ENCODE results near the gene ARHGAP19. TPM values are rescaled to one million over a fixed set of nuclear protein-coding genes. Genes with fewer than 3 reads are reported as not detected.

The ARHGAP19 gene
- total RNA-seq, 4 donors from 2014 or later = 4.5 to 8.4 (median 7.4) TPM

GRCh38 chr10:97329766-97330165 lies 37.3 kb upstream of the ARHGAP19 start:
- Histone ChIP-seq H3K9me3 (no peaks in the 10 kb centered on the region), H3K27me3 (no peaks in the 10 kb centered on the region), H3K4me3 (peak overlapping the region in 1 of 4 donors; percentile 3), H3K36me3 (no peaks in the 10 kb centered on the region), H3K4me1 (peaks cover 12 to 62% (median 38%) of the 10 kb centered on the region in 4 donors), H3K27ac (peak overlapping the region; percentile 47 to 75 (median 52))
- TF ChIP-seq EP300 (IDR thresholded peaks at IDR 0.05; ENCODE audit: low read depth) (no peak), POLR2AphosphoS5 (IDR thresholded peaks at IDR 0.05) (no peak), POLR2A (IDR thresholded peaks at IDR 0.05) (no peak), CTCF (IDR thresholded peaks at IDR 0.05) (no peak)
- no peak for DNase-seq
- WGBS, 2 donors (ENCODE audit: low coverage in 1 of 2) = 68 to 76% methylated on average over 4 to 5 of the region's 5 CpGs
- in situ Hi-C loops (cut with MboI; ENCODE audit: low pct_ligation_motif_present in 1 of 4, low pct_unique_long_range_greater_than_20kb in 1 of 4, low sequenced_read_pairs in 3 of 4) (no loop called here), intact Hi-C loops (cut with DNase I; ENCODE audit: low total_unique reads) (no loop called here)

- intact Hi-C loops (cut with DNase I; ENCODE audit: low total_unique reads) (no loop called here), in situ Hi-C loops (cut with MboI; ENCODE audit: low pct_ligation_motif_present in 1 of 4, low pct_unique_long_range_greater_than_20kb in 1 of 4, low sequenced_read_pairs in 3 of 4) (no loop called here)
- TF ChIP-seq EP300 (IDR thresholded peaks at IDR 0.05; ENCODE audit: low read depth) = no peak
- TF ChIP-seq POLR2A (IDR thresholded peaks at IDR 0.05) = no peak
- no peak for TF ChIP-seq CTCF (IDR thresholded peaks at IDR 0.05)
- no peak for TF ChIP-seq POLR2AphosphoS5 (IDR thresholded peaks at IDR 0.05)
- Histone ChIP-seq H3K36me3 (no peaks in the 10 kb centered on the region), H3K9me3 (no peaks in the 10 kb centered on the region), H3K27me3 (no peaks in the 10 kb centered on the region), H3K27ac (peak overlapping the region; percentile 47 to 75 (median 52)), H3K4me3 (peak overlapping the region in 1 of 4 donors; percentile 3), H3K4me1 (peaks cover 12 to 62% (median 38%) of the 10 kb centered on the region in 4 donors)
- DNase-seq = no peak
- WGBS, 2 donors (ENCODE audit: low coverage in 1 of 2) = 72 to 74% methylated on average over 3 of the region's 3 CpGs
These were observed 36.4 kb upstream of the ARHGAP19 start for GRCh38 chr10:97328646-97329453.

GRCh38 chr10:97327348-97328294 lies 35.2 kb upstream of the ARHGAP19 start:
- in situ Hi-C loops (cut with MboI; ENCODE audit: low pct_ligation_motif_present in 1 of 4, low pct_unique_long_range_greater_than_20kb in 1 of 4, low sequenced_read_pairs in 3 of 4) = no loop called here
- Histone ChIP-seq H3K9me3 (no peaks in the 10 kb centered on the region), H3K27ac (peak overlapping the region; percentile 47 to 75 (median 52)), H3K4me3 (no peak overlapping the region), H3K36me3 (no peaks in the 10 kb centered on the region), H3K4me1 (peaks cover 12 to 60% (median 38%) of the 10 kb centered on the region in 4 donors), H3K27me3 (no peaks in the 10 kb centered on the region)
- WGBS, 2 donors (ENCODE audit: low coverage in 1 of 2) = 56% methylated on average over 7 of the region's 7 CpGs; no CpG with 5 or more reads in 1 of the 2 donors
- TF ChIP-seq EP300 (IDR thresholded peaks at IDR 0.05; ENCODE audit: low read depth) (no peak), POLR2AphosphoS5 (IDR thresholded peaks at IDR 0.05) (no peak)
- DNase-seq = no peak
- intact Hi-C loops (cut with DNase I; ENCODE audit: low total_unique reads) = no loop called here

- Histone ChIP-seq H3K9me3 (no peaks in the 10 kb centered on the region), H3K27ac (no peak overlapping the region), H3K36me3 (no peaks in the 10 kb centered on the region), H3K27me3 (no peaks in the 10 kb centered on the region), H3K4me1 (peaks cover 5 to 58% (median 33%) of the 10 kb centered on the region in 4 donors), H3K4me3 (no peak overlapping the region)
- WGBS, 2 donors (ENCODE audit: low coverage in 1 of 2) = 85 to 88% methylated on average over 9 of the region's 9 CpGs
- TF ChIP-seq CTCF (IDR thresholded peaks at IDR 0.05) (no peak), POLR2AphosphoS5 (IDR thresholded peaks at IDR 0.05) (no peak), EP300 (IDR thresholded peaks at IDR 0.05; ENCODE audit: low read depth) (no peak), POLR2A (IDR thresholded peaks at IDR 0.05) (no peak)
- no peak for DNase-seq
- in situ Hi-C loops (cut with MboI; ENCODE audit: low pct_ligation_motif_present in 1 of 4, low pct_unique_long_range_greater_than_20kb in 1 of 4, low sequenced_read_pairs in 3 of 4) = no loop called here
- intact Hi-C loops (cut with DNase I; ENCODE audit: low total_unique reads) = no loop called here
These were observed 33.3 kb upstream of the ARHGAP19 start for GRCh38 chr10:97325754-97326153.

Measured in transverse colon (tissue), 4 donors.